BJ (cell line): ENCODE results near the gene DLD. TPM values are rescaled to one million over a fixed set of nuclear protein-coding genes. Genes with fewer than 3 reads are reported as not detected.
"Not testable (repeated sequence)": the region's sequence is repeated elsewhere in the genome, so short reads cannot be mapped to it uniquely, and the experiment has no call there.

Source experiments
- CTCF ChIA-PET: fragments of 350-600 bp; formaldehyde crosslinking; extraction: SDS; loops from one replicate; lab custom pipeline; 2021; ENCODE audit warnings: antibody characterized with exemption, inconsistent platforms; lab: Yijun Ruan, JAX
- POLR2A ChIA-PET: fragments of 300-600 bp; sonication (Branson Sonifier 250); formaldehyde crosslinking; extraction: SDS; loops from one replicate; lab custom pipeline; 2021; ENCODE audit warnings: antibody characterized with exemption; lab: Charles Lee
- DNase-seq: peaks from one replicate; pipeline ENCODE4 v3.0.0-alpha.2; 2011; ENCODE audit warnings: low read depth
- H3K27me3 ChIP-seq: 2 replicates; pipeline ENCODE4 v1.6.0; 2011; ENCODE audit warnings: low read length; ENCODE audit not compliant: control insufficient read depth, insufficient read depth
- H3K36me3 ChIP-seq: 2 replicates; pipeline ENCODE4 v1.5.1; 2011; ENCODE audit warnings: low read length; ENCODE audit not compliant: control insufficient read depth, insufficient read depth
- H3K4me3 ChIP-seq: 2 replicates; pipeline ENCODE4 v1.5.1; 2011; ENCODE audit warnings: low read depth, mild to moderate bottlenecking, control low read depth, low read length
- CTCF ChIP-seq: IDR thresholded peaks from 2 replicates; pipeline ENCODE4 v1.5.1; 2011; ENCODE audit warnings: low read depth, mild to moderate bottlenecking, control low read depth, inconsistent platforms, low read length, moderate library complexity; ENCODE audit not compliant: insufficient read depth
- polyA plus RNA-seq: library from polyadenylated mRNA; depleted of rRNA; stranded (reverse); fragments of >200 nt; gene quantifications from 2 replicates; pipeline ENCODE4 v1.2.3, GENCODE V29; 2011

DLD gene
- polyA plus RNA-seq, 1 experiment = 72.4 TPM

DNA sequence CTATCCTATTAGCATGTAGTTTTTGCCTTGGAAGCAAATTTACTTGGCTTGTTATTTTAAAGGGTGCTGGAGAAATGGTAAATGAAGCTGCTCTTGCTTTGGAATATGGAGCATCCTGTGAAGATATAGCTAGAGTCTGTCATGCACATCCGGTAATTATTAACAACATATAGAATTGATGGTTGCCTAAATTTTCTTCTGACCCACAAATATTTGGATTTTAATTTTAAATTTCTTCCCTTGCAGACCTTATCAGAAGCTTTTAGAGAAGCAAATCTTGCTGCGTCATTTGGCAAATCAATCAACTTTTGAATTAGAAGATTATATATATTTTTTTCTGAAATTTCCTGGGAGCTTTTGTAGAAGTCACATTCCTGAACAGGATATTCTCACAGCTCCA lies 28.0 kb downstream of the DLD start:
- no peak for TF ChIP-seq CTCF
- ChIA-PET POLR2A (no interaction called here), CTCF (interaction anchor here (0.7 kb wide), 1 partner anchor 199 kb away, joined by 3 read pairs; no protein-coding TSS in a partner anchor)
- Histone ChIP-seq H3K4me3 (no peak overlapping the region), H3K36me3 (peaks cover 9% of the 10 kb centered on the region), H3K27me3 (no peaks in the 10 kb centered on the region)
- DNase-seq = no peak

DNA sequence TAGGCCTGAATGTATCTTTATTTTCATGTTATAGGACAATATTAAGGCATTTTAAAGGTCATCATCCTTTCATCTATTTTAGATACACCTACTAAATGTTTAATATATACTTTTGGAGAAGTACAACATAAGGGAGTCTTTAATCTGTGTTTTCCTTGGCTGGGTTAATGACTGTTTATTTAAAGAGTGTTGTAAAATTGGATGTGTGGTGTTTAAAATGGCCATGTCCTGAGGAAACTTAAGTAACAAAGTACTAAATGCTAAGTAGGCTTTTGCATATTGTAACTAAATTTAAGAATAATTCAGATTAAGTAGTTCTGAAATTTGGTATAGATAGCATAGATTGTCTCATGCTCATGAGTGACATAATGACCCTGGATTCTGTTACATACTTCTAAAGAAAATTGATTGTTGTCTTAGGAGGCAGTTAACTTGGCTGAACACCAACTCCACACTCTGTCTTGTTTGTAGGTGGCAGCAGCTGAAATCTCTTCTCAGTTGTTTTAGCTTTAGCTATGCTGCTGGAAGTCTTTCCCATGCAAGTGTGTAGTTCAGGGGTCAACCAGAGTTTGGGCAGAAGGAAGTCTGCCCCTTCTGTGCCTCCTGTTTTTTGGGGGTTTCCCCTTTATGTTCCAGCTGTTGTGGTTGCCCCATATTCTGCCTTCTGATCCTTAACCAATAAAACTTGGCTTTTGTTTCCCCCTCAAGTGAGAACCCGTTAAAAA lies 29.2 kb downstream of the DLD start:
- ChIA-PET CTCF (no interaction called here), POLR2A (no interaction called here)
- Histone ChIP-seq H3K36me3 (peaks cover 10% of the 10 kb centered on the region), H3K4me3 (no peak overlapping the region), H3K27me3 (no peaks in the 10 kb centered on the region)
- TF ChIP-seq CTCF = no peak
- DNase-seq = no peak

GRCh38 chr7:107921826-107922225 lies 30.8 kb downstream of the DLD start:
- H3K27me3 ChIP-seq, H3K36me3 ChIP-seq, H3K4me3 ChIP-seq, DNase-seq: not testable (repeated sequence)
- ChIA-PET POLR2A (interaction anchor here (1.1 kb wide), 1 partner anchor 17 kb away, joined by 4 read pairs; no protein-coding TSS in a partner anchor), CTCF (interaction anchor here (0.6 to 1.1 kb wide), 2 partner anchors 9 to 10 kb away, joined by 3 read pairs; no protein-coding TSS in a partner anchor)

DNA sequence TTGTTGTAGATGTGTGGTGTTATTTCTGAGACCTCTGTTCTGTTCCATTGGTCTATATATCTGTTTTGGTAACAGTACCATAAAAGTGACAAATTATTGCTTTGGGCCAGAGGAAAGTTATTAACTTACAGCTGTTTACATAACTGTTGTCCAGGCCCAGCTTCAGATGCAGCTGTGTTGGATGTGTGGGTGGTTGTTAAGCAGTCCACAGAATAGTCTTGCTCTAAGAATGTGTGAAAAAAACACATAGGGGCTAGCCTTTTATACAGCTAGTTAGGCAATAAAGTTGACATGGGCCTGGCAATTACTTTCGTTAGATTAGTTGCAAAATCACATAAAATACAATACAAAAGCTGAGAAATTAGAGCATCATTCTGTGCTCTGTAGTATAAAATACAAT lies 31.9 kb downstream of the DLD start:
- DNase-seq = no peak
- H3K36me3 ChIP-seq = peaks cover 8% of the 10 kb centered on the region

GRCh38 chr7:107924841-107925504 lies 34.0 kb downstream of the DLD start:
- no peak for DNase-seq
- ChIA-PET CTCF (no interaction called here), POLR2A (no interaction called here)
- peaks cover 10% of the 10 kb centered on the region for H3K36me3 ChIP-seq
- H3K27me3 ChIP-seq = no peaks in the 10 kb centered on the region
- no peak overlapping the region for H3K4me3 ChIP-seq
- TF ChIP-seq CTCF = no peak

More for the DNA sequence above, 31.9 kb downstream of the DLD start:
- CTCF ChIA-PET = interaction anchor here (1.0 to 1.1 kb wide), 2 partner anchors 10 to 223 kb away, joined by 3 read pairs; no protein-coding TSS in a partner anchor
- no peak for TF ChIP-seq CTCF
- H3K27me3 ChIP-seq = no peaks in the 10 kb centered on the region
- no peak overlapping the region for H3K4me3 ChIP-seq
- POLR2A ChIA-PET = interaction anchor here (1.1 kb wide), 1 partner anchor 16 kb away, joined by 4 read pairs; no protein-coding TSS in a partner anchor
